NB4 (cell line): ENCODE measurements around the gene CA10.

Experiments used
- DNase-seq: peaks from one replicate; pipeline ENCODE4 v3.0.0; 2010; ENCODE audit warnings: low read depth
- H3K4me3 ChIP-seq: one replicate; pipeline ENCODE4 v1.5.1; 2011; ENCODE audit warnings: mild to moderate bottlenecking, low read depth, low read length, moderate library complexity
- MYC ChIP-seq: IDR thresholded peaks from 2 replicates; pipeline ENCODE4 v1.6.1; 2011; ENCODE audit warnings: low read depth, low read length
- POLR2A ChIP-seq: IDR thresholded peaks from 2 replicates; pipeline ENCODE4 v1.6.1; 2011; ENCODE audit warnings: mild to moderate bottlenecking; ENCODE audit not compliant: insufficient read length; ENCODE audit errors: extremely low read depth
- TF ChIP-seq, protein P1 (sequence below): IDR thresholded peaks from one replicate; pipeline ENCODE4 v1.5.1; 2012; ENCODE audit warnings: low read depth, low read length
- TF ChIP-seq, protein P2 (sequence below): IDR thresholded peaks from 2 replicates; pipeline ENCODE4 v1.6.1; 2011; ENCODE audit warnings: low read depth, low read length

The CA10 gene

DNA sequence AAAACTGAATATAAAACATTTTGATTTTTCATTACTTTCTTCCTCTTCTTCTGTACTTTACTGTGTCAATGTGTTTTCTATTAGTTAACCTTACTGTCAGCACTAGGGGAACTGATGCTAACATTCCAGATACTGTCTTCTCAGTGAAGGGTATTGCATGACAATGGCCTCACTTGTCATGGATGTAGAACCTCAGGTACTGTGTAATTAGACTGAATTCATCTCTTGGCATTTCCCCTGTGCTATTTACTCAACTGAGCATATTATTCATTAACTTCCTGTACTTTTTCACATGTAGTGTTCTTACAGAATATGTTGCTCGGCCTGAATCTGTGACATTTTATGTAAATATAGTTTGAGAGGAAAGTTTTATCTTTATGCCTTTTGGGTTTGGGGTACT lies 237.0 kb downstream of the CA10 start:
- no peak for DNase-seq
- TF ChIP-seq, protein P1, sequence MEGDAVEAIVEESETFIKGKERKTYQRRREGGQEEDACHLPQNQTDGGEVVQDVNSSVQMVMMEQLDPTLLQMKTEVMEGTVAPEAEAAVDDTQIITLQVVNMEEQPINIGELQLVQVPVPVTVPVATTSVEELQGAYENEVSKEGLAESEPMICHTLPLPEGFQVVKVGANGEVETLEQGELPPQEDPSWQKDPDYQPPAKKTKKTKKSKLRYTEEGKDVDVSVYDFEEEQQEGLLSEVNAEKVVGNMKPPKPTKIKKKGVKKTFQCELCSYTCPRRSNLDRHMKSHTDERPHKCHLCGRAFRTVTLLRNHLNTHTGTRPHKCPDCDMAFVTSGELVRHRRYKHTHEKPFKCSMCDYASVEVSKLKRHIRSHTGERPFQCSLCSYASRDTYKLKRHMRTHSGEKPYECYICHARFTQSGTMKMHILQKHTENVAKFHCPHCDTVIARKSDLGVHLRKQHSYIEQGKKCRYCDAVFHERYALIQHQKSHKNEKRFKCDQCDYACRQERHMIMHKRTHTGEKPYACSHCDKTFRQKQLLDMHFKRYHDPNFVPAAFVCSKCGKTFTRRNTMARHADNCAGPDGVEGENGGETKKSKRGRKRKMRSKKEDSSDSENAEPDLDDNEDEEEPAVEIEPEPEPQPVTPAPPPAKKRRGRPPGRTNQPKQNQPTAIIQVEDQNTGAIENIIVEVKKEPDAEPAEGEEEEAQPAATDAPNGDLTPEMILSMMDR: no peak
- TF ChIP-seq POLR2A (no peak), MYC (no peak)
- TF ChIP-seq, protein P2, sequence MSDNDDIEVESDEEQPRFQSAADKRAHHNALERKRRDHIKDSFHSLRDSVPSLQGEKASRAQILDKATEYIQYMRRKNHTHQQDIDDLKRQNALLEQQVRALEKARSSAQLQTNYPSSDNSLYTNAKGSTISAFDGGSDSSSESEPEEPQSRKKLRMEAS: no peak
- no peak overlapping the region for H3K4me3 ChIP-seq

DNA sequence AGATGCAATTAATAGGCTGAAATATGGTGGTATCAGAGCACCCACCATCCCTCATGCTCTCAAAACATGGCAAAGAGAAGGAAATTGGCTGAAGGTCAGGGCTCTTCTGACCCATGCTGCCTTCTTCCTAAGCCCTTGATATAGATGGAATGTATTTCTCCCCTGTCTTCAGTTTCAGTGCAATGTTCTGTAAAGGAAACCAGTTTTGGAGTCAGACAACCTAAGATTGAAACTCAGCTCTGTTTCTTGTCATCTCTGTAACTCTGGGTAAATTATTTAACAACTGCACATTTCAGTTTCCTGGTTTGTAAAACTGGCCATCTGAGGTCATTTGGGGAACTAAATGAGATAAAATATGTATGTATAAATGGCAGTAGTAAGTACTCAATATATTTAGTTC lies 243.9 kb downstream of the CA10 start:
- TF ChIP-seq MYC: no peak
- TF ChIP-seq, protein P2: no peak
- TF ChIP-seq, protein P1: no peak
- no peak for TF ChIP-seq POLR2A
- no peak overlapping the region for H3K4me3 ChIP-seq
- no peak for DNase-seq

DNA sequence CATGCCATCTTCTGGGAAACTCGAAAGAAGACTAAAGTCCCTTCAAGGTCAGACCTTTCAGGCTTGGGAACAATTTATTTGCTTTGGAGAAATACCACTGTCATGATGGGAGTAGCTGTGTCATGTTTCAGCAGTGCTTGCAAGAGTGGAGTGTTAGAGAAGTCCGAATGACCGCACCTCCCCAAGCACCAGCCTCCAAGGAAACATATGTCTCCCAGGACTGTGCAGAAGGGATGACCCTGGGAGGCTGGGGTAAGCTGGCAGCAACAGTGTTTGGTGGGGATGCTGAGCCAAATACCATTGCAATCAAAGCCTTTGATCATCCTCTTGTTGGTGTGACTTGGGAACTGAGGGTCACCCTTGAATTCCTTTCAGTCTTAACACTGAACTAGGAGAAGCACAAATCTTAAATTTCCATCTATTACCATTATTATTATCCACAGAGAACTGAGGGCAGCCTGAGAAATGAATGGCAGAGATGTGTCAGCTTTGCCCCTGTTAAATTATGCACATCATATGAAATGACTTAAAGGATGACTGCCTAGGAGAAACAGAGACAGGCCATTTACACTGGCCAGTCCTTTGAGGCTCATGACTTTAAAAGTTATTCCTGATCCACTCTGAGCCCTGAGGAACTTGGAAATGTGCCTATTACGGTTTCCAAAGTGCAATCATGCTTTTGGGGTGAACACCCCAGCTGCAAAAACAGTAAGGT lies 244.9 kb downstream of the CA10 start:
- TF ChIP-seq, protein P1: no peak
- TF ChIP-seq MYC (no peak), POLR2A (no peak)
- TF ChIP-seq, protein P2: no peak
- no peak for DNase-seq
- no peak overlapping the region for H3K4me3 ChIP-seq

DNA sequence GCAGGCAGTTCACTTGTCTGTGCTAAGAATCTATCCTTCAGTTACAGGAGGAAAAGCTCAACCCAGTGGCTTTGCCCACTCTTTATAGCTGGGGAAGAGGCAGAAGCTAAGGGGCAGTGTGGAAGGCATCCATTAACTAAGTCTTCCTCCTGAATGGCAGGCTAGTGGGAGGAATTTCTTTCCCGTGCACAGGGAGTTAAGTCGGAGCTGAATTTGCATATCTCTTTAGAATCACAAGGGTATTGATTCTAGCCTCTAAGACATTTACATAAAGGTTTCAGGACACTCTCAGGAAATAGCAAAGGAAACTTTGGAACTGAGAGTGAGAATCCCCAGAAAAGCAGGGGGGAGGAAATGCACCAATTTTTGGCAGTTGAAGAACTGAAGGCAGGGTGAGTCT lies 245.6 kb downstream of the CA10 start:
- no peak for DNase-seq
- TF ChIP-seq, protein P2: no peak
- TF ChIP-seq POLR2A (no peak), MYC (no peak)
- no peak overlapping the region for H3K4me3 ChIP-seq

DNA sequence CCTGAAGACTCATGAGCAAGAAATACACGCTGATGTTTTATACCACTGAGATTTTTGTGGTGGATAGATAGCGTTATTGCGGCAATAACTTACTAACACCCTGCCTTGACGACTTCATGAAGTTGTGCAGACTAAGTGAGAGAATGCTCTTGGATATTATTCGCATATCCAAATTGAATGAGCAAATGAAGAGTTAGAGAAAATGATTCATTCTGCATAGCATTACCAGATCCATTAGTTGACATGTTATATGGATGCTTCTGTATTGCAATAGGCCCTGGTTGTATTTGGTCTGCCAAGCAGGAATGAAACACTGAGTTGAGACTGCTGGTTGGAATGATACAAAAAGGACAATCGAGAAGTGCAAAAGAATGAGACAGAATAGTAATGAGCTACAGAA lies 247.3 kb downstream of the CA10 start:
- no peak for DNase-seq
- no peak for TF ChIP-seq MYC
- TF ChIP-seq, protein P1: no peak
- TF ChIP-seq, protein P2: no peak
- TF ChIP-seq POLR2A: no peak
- H3K4me3 ChIP-seq: no peak overlapping the region

DNA sequence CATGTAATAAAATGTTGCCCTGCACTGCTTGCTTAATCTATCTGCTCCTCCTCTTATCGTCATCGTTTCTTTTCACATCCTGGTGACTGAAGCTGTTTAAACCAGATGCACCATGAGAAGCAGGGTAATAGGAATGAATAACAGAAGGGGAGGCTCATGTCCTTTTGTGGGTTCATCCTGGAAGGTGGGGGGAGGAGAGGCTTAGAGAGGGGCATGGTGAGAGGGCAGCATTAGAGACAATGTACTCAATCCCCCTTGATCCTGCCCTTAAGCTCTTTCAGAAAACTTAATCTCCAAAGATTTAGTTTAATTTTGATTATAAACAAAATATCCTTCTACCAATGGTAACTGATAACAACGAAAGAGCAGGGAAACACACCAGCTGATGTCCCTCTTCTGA lies 248.5 kb downstream of the CA10 start:
- TF ChIP-seq, protein P1: no peak
- TF ChIP-seq POLR2A (no peak), MYC (no peak)
- TF ChIP-seq, protein P2: no peak
- H3K4me3 ChIP-seq: no peak overlapping the region
- DNase-seq: no peak
